Measurements from ENCODE around the gene TEKT4. TPM values are rescaled to one million over a fixed set of nuclear protein-coding genes. Genes with fewer than 3 reads are reported as not detected.
"Not testable (repeated sequence)": the region's sequence is repeated elsewhere in the genome, so short reads cannot be mapped to it uniquely, and the experiment has no call there.

Gene TEKT4, protein sequence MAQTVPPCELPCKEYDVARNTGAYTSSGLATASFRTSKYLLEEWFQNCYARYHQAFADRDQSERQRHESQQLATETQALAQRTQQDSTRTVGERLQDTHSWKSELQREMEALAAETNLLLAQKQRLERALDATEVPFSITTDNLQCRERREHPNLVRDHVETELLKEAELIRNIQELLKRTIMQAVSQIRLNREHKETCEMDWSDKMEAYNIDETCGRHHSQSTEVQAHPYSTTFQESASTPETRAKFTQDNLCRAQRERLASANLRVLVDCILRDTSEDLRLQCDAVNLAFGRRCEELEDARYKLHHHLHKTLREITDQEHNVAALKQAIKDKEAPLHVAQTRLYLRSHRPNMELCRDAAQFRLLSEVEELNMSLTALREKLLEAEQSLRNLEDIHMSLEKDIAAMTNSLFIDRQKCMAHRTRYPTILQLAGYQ
- total RNA-seq: under 1 TPM in 4 of 10 donors, not detected in 6; 0.23 to 0.79 (median 0.28) TPM
- polyA plus RNA-seq: not detected
- long read RNA-seq, donor 1: 0 reads
- long read RNA-seq, donor 2: 0 reads
- long read RNA-seq, donor 3: 0 reads

DNA sequence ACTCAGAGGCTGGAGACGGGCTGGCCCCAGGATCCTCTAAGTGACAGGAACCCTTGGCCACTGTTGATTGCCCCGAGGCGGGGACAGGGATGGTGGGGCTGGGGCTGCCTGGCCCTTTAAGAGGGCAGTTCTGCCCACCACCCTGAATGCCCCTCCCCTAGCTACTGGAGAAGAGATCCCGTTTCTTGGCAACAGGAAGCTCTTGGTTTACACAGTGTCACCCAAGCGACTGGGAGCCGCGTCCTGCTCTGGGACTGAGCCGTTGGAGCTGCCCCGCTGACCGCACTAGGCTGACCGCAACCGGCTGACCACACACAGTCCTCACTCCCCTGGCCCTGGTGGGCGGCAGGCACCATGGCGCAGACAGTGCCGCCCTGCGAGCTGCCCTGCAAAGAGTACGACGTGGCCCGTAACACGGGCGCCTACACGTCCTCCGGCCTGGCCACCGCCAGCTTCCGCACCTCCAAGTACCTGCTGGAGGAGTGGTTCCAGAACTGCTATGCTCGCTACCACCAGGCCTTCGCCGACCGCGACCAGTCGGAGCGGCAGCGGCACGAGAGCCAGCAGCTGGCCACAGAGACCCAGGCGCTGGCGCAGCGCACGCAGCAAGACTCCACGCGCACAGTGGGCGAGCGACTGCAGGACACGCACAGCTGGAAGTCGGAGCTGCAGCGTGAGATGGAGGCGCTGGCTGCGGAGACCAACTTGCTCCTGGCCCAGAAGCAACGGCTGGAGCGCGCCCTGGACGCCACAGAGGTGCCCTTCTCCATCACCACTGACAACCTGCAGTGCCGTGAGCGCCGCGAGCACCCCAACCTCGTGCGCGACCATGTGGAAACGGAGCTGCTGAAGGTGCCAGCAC, at the start of gene TEKT4:
TEKT4 (plus strand) TSS at position 205 of the 862 bp plus-strand sequence; CDS start at position 355, 150 bp downstream.
- H3K36me3 ChIP-seq: no peaks in the 10 kb centered on the region
- H3K9me3 ChIP-seq: no peaks in the 10 kb centered on the region
- H3K27ac ChIP-seq: no peak within 1 kb of the TSS
- TF ChIP-seq, protein P1, sequence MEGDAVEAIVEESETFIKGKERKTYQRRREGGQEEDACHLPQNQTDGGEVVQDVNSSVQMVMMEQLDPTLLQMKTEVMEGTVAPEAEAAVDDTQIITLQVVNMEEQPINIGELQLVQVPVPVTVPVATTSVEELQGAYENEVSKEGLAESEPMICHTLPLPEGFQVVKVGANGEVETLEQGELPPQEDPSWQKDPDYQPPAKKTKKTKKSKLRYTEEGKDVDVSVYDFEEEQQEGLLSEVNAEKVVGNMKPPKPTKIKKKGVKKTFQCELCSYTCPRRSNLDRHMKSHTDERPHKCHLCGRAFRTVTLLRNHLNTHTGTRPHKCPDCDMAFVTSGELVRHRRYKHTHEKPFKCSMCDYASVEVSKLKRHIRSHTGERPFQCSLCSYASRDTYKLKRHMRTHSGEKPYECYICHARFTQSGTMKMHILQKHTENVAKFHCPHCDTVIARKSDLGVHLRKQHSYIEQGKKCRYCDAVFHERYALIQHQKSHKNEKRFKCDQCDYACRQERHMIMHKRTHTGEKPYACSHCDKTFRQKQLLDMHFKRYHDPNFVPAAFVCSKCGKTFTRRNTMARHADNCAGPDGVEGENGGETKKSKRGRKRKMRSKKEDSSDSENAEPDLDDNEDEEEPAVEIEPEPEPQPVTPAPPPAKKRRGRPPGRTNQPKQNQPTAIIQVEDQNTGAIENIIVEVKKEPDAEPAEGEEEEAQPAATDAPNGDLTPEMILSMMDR (IDR thresholded peaks at IDR 0.05): no peak
- H3K4me1 ChIP-seq: no peaks in the 10 kb centered on the region
- WGBS, 2 donors: 53 to 59% methylated on average over 59 of the region's 59 CpGs
- ATAC-seq (no peak), DNase-seq (no peak)
- intact Hi-C loops (cut with DNase I): no loop called here
- H3K27me3 ChIP-seq: peaks cover 0 to 80% (median 52%) of the 10 kb centered on the region in 7 donors
- peak within 1 kb of the TSS in 3 of 10 donors; percentile 1 to 8 (median 4) for H3K4me3 ChIP-seq

DNA sequence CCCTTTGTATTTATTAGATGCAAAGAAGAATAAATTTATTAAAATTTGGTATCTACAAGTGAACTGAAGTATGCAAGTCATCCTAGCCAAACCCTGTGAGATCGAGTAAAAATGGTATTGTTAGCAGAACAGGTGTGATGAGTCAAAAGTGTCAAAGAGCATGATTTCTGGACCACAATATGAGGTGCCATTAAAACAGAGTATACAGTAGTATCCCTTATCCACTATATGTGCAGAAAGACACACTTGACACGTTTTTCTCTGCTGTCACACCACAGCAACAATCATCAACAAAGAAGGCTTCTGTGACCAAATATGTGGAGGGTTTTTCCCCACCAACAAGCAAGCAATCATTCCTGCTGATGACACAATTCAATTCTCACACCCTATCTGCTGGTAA, 32.0 kb upstream of the TEKT4 start:
- peaks cover 0 to 16% (median 0%) of the 10 kb centered on the region in 7 donors for H3K27me3 ChIP-seq
- H3K27ac ChIP-seq; intact Hi-C loops (cut with DNase I); ATAC-seq; H3K36me3 ChIP-seq; H3K9me3 ChIP-seq; H3K4me1 ChIP-seq; DNase-seq; H3K4me3 ChIP-seq: not testable (repeated sequence)
- 34 to 37% methylated on average over 2 of the region's 2 CpGs for WGBS, 2 donors

DNA sequence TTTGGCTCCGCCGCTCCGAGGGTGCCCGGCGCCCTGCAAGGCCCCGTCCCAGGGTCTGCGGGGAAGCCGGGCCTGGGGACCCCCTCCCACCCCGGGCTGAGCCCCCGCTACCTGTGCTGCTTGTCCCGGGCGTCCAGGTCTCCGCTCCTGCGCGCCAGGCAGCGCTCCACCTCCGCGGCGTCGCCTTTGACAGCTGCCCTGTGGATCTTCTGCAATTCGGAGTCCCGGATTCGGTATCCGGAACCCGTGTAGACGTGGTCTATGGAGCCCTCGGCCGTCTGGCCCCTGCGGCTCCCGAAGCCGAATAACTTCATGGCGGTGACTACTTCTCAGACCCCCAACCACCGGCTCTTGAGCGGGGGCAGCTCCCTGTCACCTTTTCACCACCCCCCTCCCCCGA, 14.4 kb upstream of the TEKT4 start:
- DNase-seq; H3K27ac ChIP-seq; ATAC-seq; H3K9me3 ChIP-seq; intact Hi-C loops (cut with DNase I); H3K36me3 ChIP-seq: not testable (repeated sequence)
- Histone ChIP-seq H3K27me3 (peaks cover 5 to 94% (median 75%) of the 10 kb centered on the region in 7 donors), H3K4me3 (peak overlapping the region in 1 of 10 donors; percentile 33), H3K4me1 (peaks cover 0 to 12% (median 0%) of the 10 kb centered on the region in 9 donors)
- WGBS, 2 donors: 1 to 3% methylated on average over 31 to 35 of the region's 35 CpGs

DNA sequence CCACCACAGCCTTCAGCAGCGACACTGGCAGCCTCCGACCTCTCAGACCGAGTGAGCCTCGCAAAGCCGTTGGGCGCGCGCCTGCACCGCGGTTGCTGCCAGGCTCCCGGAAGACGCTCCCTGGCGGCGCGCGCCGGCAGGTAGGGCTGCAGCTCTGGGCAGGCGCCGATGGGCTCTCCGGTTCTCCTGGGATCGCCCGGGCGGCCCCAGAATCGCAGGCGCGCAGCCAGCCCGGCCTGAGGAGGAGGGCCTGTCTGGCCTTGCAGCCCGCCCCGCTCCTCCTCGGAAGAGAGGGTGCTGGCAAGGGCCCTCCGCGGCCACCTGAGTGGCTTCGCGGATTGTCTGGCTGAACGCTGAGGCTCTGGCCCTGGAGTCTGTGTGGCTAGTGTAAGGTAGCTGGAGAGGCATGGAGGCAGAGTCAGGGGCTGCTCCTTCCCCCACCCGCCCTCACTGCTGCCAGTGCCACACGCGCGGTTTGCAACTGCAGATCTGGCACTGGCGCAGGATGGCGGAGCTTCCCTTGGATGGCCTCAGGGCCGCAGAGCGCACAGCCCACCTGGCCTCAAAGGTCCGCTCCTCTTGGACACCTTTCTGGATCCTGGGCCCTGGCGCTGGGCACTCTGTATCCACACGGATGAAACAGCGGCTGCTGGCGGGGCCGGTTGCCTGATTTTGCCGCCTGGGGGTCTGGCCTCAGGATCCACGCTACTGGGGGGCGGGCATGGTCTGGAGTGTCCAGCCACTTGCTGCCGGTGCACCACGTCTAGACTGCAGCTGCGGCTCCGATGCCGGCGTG, 13.7 kb upstream of the TEKT4 start:
- Histone ChIP-seq H3K4me1 (peaks cover 0 to 12% (median 0%) of the 10 kb centered on the region in 9 donors), H3K4me3 (peak overlapping the region in 7 of 10 donors; percentile 5 to 36 (median 25)), H3K27me3 (peaks cover 5 to 94% (median 83%) of the 10 kb centered on the region in 7 donors)
- ATAC-seq; DNase-seq; H3K9me3 ChIP-seq; H3K36me3 ChIP-seq; intact Hi-C loops (cut with DNase I); H3K27ac ChIP-seq: not testable (repeated sequence)
- 3% methylated on average over 55 to 58 of the region's 58 CpGs for WGBS, 2 donors

DNA sequence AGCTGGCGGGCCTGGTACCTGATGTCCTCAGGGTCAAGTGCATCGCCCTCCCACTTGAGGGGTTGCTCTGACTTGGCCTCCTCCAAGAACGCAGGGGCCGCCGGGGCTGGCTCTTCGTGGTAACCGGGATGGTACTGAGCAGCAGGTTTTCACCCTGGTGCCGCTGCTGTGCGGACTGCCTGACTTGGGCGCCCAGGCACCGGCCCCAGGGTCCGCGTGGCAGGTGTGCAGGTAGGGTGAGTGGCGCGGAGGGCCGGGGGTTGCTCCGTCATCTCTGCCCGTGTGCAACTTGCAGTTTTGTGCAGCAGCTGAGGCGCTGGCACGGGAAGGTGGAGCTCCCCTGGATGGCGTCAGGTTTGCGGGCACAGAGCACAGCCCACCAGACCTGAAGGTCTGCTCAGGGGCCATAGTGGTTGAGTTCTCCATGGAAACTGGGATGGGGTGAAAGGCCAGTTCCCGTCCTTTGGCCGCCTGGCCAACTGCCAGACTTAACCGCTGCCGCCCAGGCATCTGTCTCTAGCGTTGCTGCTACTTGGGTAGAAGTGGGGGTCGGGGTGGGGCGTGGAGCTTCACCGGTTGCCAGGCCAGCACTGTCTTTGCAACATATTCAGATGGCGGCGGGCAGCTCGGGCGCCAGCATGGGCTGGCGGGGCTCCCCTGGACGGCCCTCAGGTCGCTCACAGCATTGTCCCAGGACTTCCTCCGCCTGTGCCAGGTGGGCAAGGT, 12.9 kb upstream of the TEKT4 start:
- H3K27ac ChIP-seq; H3K9me3 ChIP-seq; ATAC-seq; intact Hi-C loops (cut with DNase I); H3K36me3 ChIP-seq; DNase-seq; H3K4me3 ChIP-seq: not testable (repeated sequence)
- Histone ChIP-seq H3K4me1 (peaks cover 0 to 12% (median 0%) of the 10 kb centered on the region in 9 donors), H3K27me3 (peaks cover 5 to 97% (median 87%) of the 10 kb centered on the region in 7 donors)
- WGBS, 2 donors: 36 to 39% methylated on average over 34 to 38 of the region's 38 CpGs

Data from heart right ventricle (tissue), 16 donors.